Measurements from ENCODE around the gene SPR. TPM values are rescaled to one million over a fixed set of nuclear protein-coding genes. Genes with fewer than 3 reads are reported as not detected.

Gene SPR
- total and polyA plus RNA-seq, 9 of the 15 experiments (the other 6 are each of a cell fraction or from before 2014, with no cell fraction given) = 7.7 to 38.3 (median 26.3) TPM

GRCh38 chr2:72937356-72937669 lies 50.1 kb downstream of the SPR start:
- Histone ChIP-seq H3K4me1 (replicated peaks in 1 of 2; ENCODE audit: control insufficient read depth in 2 of 2, insufficient read depth in 2 of 2, low read length in 2 of 2) (peaks cover 0 to 7% of the 10 kb centered on the region in 2 experiments; a peak in 1 of 5 replicates), H3K79me2 (ENCODE audit: control insufficient read depth, insufficient read depth, low read length) (no peaks in the 10 kb centered on the region), H3K27ac (ENCODE audit: extremely low read depth, low read depth, low read length) (no peak overlapping the region), H3K9ac (ENCODE audit: insufficient read depth in 1 of 2, low read depth in 2 of 2, low read length in 2 of 2) (no peak overlapping the region), H3K36me3 (ENCODE audit: control insufficient read depth, insufficient read depth, low read length) (no peaks in the 10 kb centered on the region), H3K4me3 (no peak overlapping the region), H2AFZ (ENCODE audit: low read depth, low read length) (no peak overlapping the region), H3K9me1 (ENCODE audit: control insufficient read depth, insufficient read depth, low read length) (no peaks in the 10 kb centered on the region), H3K27me3 (ENCODE audit: control insufficient read depth in 2 of 2, insufficient read depth in 2 of 2, low read length in 2 of 2) (peaks cover 2 to 53% of the 10 kb centered on the region in 2 experiments; a peak in 3 of 5 replicates), H3K4me2 (ENCODE audit: insufficient read depth, low read length) (no peak overlapping the region), H3K9me3 (replicated peaks; ENCODE audit: control insufficient read depth, insufficient read depth, low read depth, low read length) (no peaks in the 10 kb centered on the region), H4K20me1 (replicated peaks; ENCODE audit: control insufficient read depth, insufficient read depth, low read length) (peaks cover 24% of the 10 kb centered on the region)
- ATAC-seq = no peak
- ChIA-PET POLR2A (interaction anchor here (0.6 to 1.3 kb wide), 3 partner anchors 11 to 240 kb away, joined by 3 read pairs; no protein-coding TSS in a partner anchor), CTCF (ENCODE audit: low intra/inter-chr PET ratio) (no interaction called here)
- WGBS (ENCODE audit: insufficient coverage, low coverage, missing lambda C conversion rate) = 31% methylated on average over 9 of the region's 15 CpGs
- in situ Hi-C loops (cut with MboI) = loop anchor here (5.0 kb wide), 1 partner anchor 45 kb away; no protein-coding TSS in a partner anchor
- DNase-seq (ENCODE audit: extremely low read depth in 1 of 4, low spot score in 3 of 4) = no peak
- no peak for FAIRE-seq
- no TSS peak for BruUV-seq (replicated peaks)
- TF ChIP-seq EGR1 (conservative IDR thresholded peaks at IDR 0.05) = 0 out of 2 replicates have a peak, but pooled peaks have one; percentile 9
- no peak for TF ChIP-seq NR0B1 (IDR thresholded peaks at IDR 0.05; ENCODE audit: partially characterized antibody)
- intact Hi-C loops (cut with micrococcal nuclease) = no loop called here

DNA sequence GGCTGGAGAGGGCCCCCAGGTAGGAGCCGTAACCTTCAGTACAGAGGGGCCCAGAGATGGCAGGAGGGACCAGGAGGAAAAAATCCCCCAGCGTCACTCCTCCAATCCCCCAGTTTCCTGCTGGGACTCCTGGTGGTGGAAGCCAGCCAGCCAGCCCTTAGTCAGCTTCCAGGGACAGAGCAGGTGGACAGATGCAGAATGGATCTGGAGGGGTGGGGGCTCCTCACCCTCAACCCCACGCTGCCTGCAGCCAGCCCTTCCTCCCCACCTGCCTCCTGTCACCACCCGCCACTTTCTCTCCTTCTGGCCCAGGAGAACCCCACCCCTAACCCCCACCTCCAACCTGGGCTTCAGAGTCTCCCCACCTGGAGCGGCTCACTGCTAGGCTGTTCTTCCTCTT lies 51.2 kb downstream of the SPR start:
- no TSS peak for BruUV-seq (replicated peaks)
- in situ Hi-C loops (cut with MboI) = loop anchor here (5.0 kb wide), 1 partner anchor 46 kb away; no protein-coding TSS in a partner anchor
- no peak overlapping the region for H2AFZ ChIP-seq (ENCODE audit: low read depth, low read length)
- no peak for TF ChIP-seq MNT (conservative IDR thresholded peaks at IDR 0.05)
- TF ChIP-seq PCBP1 (IDR thresholded peaks at IDR 0.05; ENCODE audit: low read depth, low read length, poor library complexity, severe bottlenecking) = no peak
- TF ChIP-seq HNRNPL (IDR thresholded peaks at IDR 0.05; ENCODE audit: low read depth, low read length) = no peak
- TF ChIP-seq, protein P1, sequence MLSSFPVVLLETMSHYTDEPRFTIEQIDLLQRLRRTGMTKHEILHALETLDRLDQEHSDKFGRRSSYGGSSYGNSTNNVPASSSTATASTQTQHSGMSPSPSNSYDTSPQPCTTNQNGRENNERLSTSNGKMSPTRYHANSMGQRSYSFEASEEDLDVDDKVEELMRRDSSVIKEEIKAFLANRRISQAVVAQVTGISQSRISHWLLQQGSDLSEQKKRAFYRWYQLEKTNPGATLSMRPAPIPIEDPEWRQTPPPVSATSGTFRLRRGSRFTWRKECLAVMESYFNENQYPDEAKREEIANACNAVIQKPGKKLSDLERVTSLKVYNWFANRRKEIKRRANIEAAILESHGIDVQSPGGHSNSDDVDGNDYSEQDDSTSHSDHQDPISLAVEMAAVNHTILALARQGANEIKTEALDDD (IDR thresholded peaks at IDR 0.05) = no peak
- TF ChIP-seq, protein P2, sequence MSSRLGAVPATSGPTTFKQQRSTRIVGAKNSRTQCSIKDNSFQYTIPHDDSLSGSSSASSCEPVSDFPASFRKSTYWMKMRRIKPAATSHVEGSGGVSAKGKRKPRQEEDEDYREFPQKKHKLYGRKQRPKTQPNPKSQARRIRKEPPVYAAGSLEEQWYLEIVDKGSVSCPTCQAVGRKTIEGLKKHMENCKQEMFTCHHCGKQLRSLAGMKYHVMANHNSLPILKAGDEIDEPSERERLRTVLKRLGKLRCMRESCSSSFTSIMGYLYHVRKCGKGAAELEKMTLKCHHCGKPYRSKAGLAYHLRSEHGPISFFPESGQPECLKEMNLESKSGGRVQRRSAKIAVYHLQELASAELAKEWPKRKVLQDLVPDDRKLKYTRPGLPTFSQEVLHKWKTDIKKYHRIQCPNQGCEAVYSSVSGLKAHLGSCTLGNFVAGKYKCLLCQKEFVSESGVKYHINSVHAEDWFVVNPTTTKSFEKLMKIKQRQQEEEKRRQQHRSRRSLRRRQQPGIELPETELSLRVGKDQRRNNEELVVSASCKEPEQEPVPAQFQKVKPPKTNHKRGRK (tag; IDR thresholded peaks at IDR 0.05) = no peak

More for the DNA sequence above, 51.2 kb downstream of the SPR start:
- Histone ChIP-seq H3K4me1 (replicated peaks in 1 of 2; ENCODE audit: control insufficient read depth in 2 of 2, insufficient read depth in 2 of 2, low read length in 2 of 2) (peaks cover 0 to 7% of the 10 kb centered on the region in 2 experiments; a peak in 2 of 5 replicates), H3K9me3 (replicated peaks; ENCODE audit: control insufficient read depth, insufficient read depth, low read depth, low read length) (no peaks in the 10 kb centered on the region), H3K27me3 (ENCODE audit: control insufficient read depth in 2 of 2, insufficient read depth in 2 of 2, low read length in 2 of 2) (peaks cover 2 to 43% of the 10 kb centered on the region in 2 experiments; a peak in 2 of 5 replicates), H4K20me1 (replicated peaks; ENCODE audit: control insufficient read depth, insufficient read depth, low read length) (peaks cover 16% of the 10 kb centered on the region), H3K9ac (ENCODE audit: insufficient read depth in 1 of 2, low read depth in 2 of 2, low read length in 2 of 2) (no peak overlapping the region), H3K27ac (ENCODE audit: extremely low read depth, low read depth, low read length) (no peak overlapping the region), H3K79me2 (ENCODE audit: control insufficient read depth, insufficient read depth, low read length) (no peaks in the 10 kb centered on the region), H3K36me3 (ENCODE audit: control insufficient read depth, insufficient read depth, low read length) (no peaks in the 10 kb centered on the region), H3K4me2 (ENCODE audit: insufficient read depth, low read length) (no peak overlapping the region), H3K4me3 (no peak overlapping the region), H3K9me1 (ENCODE audit: control insufficient read depth, insufficient read depth, low read length) (no peaks in the 10 kb centered on the region)
- intact Hi-C loops (cut with micrococcal nuclease) = no loop called here
- CTCF ChIA-PET (ENCODE audit: low intra/inter-chr PET ratio) = no interaction called here
- no peak for ATAC-seq
- no peak for DNase-seq (ENCODE audit: extremely low read depth in 1 of 4, low spot score in 3 of 4)
- WGBS (ENCODE audit: insufficient coverage, low coverage, missing lambda C conversion rate) = 20% methylated on average over 5 of the region's 5 CpGs
- POLR2A ChIA-PET = interaction anchor here (0.5 to 0.6 kb wide), 2 partner anchors 8 to 241 kb away, joined by 3 read pairs; no protein-coding TSS in a partner anchor
- no peak for FAIRE-seq

Data from K562 (cell line).